ENCODE data around the gene MAMDC4.

The MAMDC4 gene

DNA sequence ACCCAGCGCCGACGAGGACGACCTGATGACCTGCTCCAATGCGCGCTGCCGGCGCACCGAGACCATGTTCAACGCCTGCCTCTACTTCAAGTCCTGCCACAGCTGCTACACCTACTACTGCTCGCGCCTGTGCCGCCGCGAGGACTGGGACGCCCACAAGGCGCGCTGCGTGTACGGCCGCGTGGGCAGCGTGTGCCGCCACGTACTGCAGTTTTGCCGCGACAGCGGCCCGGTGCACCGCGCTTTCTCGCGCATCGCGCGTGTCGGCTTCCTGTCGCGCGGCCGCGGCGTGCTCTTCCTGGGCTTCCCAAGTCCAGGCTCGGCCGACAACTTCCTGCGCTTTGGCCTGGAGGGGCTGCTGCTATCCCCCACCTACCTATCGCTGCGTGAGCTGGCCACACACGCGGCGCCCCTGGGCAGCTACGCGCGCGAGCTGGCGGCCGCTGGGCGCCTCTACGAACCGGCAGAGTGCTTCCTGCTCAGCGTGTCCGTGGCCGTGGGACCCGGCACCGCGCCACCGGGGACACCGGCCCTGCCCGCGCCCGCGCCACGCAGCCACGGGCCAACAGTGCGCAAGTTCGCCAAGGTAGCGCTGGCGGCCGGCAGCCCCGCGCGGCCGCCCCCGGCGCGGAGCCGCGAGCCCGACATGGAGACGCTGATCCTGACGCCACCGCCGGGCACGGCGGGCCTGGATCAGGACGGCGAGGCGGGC, 5.6 kb upstream of the MAMDC4 start:
- Histone ChIP-seq H2AFZ (ENCODE audit: low read length) (no peak overlapping the region), H3K9me3 (replicated peaks; ENCODE audit: insufficient read depth, low read length) (no peaks in the 10 kb centered on the region), H3K36me3 (replicated peaks; ENCODE audit: insufficient read depth, low read length) (no peaks in the 10 kb centered on the region), H3F3A (ENCODE audit: insufficient read depth, low read length) (peaks cover 16% of the 10 kb centered on the region), H3K27me3 (replicated peaks; ENCODE audit: insufficient read depth, low read length) (no peaks in the 10 kb centered on the region), H3K4me2 (ENCODE audit: low read depth, low read length) (no peak overlapping the region), H3K9ac (ENCODE audit: low read length) (no peak overlapping the region), H3K4me1 (ENCODE audit: low read length) (peaks cover 11% of the 10 kb centered on the region; the same call in 1 of the 2 replicates), H4K20me1 (ENCODE audit: insufficient read depth, low read length) (no peaks in the 10 kb centered on the region), H3K79me2 (ENCODE audit: low read length) (peaks cover 17% of the 10 kb centered on the region; the same call in 1 of the 2 replicates), H3K27ac (ENCODE audit: low read length) (no peak overlapping the region), H3K9me2 (replicated peaks; ENCODE audit: insufficient read depth, low read length) (no peaks in the 10 kb centered on the region), H3K4me3 (ENCODE audit: low read length) (no peak overlapping the region)
- no peak for DNase-seq
- TF ChIP-seq, protein P1, sequence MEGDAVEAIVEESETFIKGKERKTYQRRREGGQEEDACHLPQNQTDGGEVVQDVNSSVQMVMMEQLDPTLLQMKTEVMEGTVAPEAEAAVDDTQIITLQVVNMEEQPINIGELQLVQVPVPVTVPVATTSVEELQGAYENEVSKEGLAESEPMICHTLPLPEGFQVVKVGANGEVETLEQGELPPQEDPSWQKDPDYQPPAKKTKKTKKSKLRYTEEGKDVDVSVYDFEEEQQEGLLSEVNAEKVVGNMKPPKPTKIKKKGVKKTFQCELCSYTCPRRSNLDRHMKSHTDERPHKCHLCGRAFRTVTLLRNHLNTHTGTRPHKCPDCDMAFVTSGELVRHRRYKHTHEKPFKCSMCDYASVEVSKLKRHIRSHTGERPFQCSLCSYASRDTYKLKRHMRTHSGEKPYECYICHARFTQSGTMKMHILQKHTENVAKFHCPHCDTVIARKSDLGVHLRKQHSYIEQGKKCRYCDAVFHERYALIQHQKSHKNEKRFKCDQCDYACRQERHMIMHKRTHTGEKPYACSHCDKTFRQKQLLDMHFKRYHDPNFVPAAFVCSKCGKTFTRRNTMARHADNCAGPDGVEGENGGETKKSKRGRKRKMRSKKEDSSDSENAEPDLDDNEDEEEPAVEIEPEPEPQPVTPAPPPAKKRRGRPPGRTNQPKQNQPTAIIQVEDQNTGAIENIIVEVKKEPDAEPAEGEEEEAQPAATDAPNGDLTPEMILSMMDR (IDR thresholded peaks at IDR 0.05; ENCODE audit: low read length): no peak
- TF ChIP-seq EZH2 (optimal IDR thresholded peaks at IDR 0.05; ENCODE audit: low read depth, low read length): no peak
- TF ChIP-seq EZH2phosphoT487 (IDR thresholded peaks at IDR 0.05; ENCODE audit: low read length): no peak

DNA sequence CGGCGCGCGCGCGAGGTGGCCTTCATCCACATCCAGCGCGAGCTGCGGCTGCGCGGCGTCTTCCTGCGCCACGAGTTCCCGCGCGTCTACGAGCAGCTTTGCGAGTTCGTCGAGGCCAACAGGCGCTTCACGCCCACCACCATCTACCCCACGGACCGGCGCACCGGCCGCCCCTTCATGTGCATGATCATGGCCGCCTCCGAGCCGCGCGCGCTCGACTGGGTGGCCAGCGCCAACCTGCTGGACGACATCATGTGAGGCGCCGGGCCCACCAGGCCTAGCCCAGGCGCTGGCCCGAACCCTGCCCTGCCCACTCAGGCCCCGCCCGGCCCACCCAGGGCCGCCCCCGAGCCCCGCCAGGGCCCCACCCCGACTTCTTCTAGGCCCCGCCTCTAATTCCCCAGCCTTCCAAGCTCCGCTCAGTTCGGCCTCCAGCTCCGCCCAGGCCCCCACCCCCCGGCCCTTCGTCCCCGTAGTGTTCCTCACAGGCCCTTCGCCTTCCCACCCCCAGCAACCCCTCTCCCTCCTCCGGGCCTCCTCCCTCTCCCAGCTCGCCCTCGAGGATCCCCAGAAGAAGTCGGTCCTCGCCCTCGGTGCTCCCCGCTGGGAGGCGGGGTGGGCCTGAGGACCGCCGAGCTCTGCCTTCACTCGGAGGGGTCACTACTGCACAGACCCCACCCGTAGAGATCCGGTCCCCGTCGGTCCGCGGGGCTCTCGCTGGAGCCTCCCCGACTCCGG, 4.9 kb upstream of the MAMDC4 start:
- Histone ChIP-seq H2AFZ (ENCODE audit: low read length) (peak overlapping the region; percentile 37), H3K4me1 (ENCODE audit: low read length) (0 out of 2 replicates have a peak, but pooled peaks cover 6% of the 10 kb centered on the region), H3K79me2 (ENCODE audit: low read length) (peaks cover 17% of the 10 kb centered on the region; the same call in 1 of the 2 replicates), H3K27ac (ENCODE audit: low read length) (peak overlapping the region; percentile 49; the same call in 1 of the 2 replicates), H3F3A (ENCODE audit: insufficient read depth, low read length) (peaks cover 12% of the 10 kb centered on the region; the same call in 1 of the 2 replicates), H3K9me2 (replicated peaks; ENCODE audit: insufficient read depth, low read length) (no peaks in the 10 kb centered on the region), H3K4me2 (ENCODE audit: low read depth, low read length) (peak overlapping the region; percentile 58), H3K4me3 (ENCODE audit: low read length) (peak overlapping the region; percentile 90), H3K27me3 (replicated peaks; ENCODE audit: insufficient read depth, low read length) (no peaks in the 10 kb centered on the region), H3K9me3 (replicated peaks; ENCODE audit: insufficient read depth, low read length) (no peaks in the 10 kb centered on the region), H3K9ac (ENCODE audit: low read length) (no peak overlapping the region; the same call in 1 of the 2 replicates), H3K36me3 (replicated peaks; ENCODE audit: insufficient read depth, low read length) (no peaks in the 10 kb centered on the region), H4K20me1 (ENCODE audit: insufficient read depth, low read length) (no peaks in the 10 kb centered on the region)
- DNase-seq: no peak
- no peak for TF ChIP-seq EZH2 (optimal IDR thresholded peaks at IDR 0.05; ENCODE audit: low read depth, low read length)
- TF ChIP-seq, protein P1 (IDR thresholded peaks at IDR 0.05; ENCODE audit: low read length): no peak
- TF ChIP-seq EZH2phosphoT487 (IDR thresholded peaks at IDR 0.05; ENCODE audit: low read length): no peak

DNA sequence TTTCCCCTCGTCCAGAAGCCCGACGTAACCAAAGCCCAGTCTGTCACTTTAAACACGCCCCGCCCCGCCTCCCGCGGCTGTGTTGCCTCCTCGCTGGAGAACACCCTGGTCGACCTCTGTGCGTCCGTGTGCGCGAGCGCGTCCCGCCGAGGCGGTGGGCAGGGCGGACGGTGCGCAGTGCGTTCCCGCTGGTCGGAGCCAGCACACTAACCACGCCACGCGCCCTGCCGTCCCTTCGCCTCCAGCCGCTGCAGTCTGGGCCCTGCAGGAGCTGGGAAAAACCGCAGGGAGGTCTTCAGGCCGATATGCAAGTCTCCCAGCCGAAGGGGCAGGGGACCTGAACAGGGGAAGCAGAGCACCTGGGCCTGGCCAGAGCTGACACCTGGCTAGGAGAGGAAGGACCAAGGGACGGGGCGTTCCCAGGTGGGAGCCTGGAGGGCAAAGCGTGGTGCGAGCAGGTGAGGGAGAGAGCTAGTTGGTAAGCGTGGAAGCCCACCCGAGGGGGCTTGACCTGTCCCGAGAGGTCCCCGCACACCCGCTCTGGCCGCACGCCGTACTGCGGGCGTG, 4.2 kb upstream of the MAMDC4 start:
- Histone ChIP-seq H3F3A (ENCODE audit: insufficient read depth, low read length) (peaks cover 12% of the 10 kb centered on the region; the same call in 1 of the 2 replicates), H3K27me3 (replicated peaks; ENCODE audit: insufficient read depth, low read length) (no peaks in the 10 kb centered on the region), H3K9ac (ENCODE audit: low read length) (peak overlapping the region; percentile 61), H3K79me2 (ENCODE audit: low read length) (peaks cover 17% of the 10 kb centered on the region; the same call in 1 of the 2 replicates), H3K27ac (ENCODE audit: low read length) (peak overlapping the region; percentile 49; the same call in 1 of the 2 replicates), H3K4me2 (ENCODE audit: low read depth, low read length) (peak overlapping the region; percentile 58), H3K4me1 (ENCODE audit: low read length) (0 out of 2 replicates have a peak, but pooled peaks cover 6% of the 10 kb centered on the region), H2AFZ (ENCODE audit: low read length) (peak overlapping the region; percentile 37), H3K9me2 (replicated peaks; ENCODE audit: insufficient read depth, low read length) (no peaks in the 10 kb centered on the region), H3K36me3 (replicated peaks; ENCODE audit: insufficient read depth, low read length) (no peaks in the 10 kb centered on the region), H3K4me3 (ENCODE audit: low read length) (peak overlapping the region; percentile 90), H4K20me1 (ENCODE audit: insufficient read depth, low read length) (no peaks in the 10 kb centered on the region), H3K9me3 (replicated peaks; ENCODE audit: insufficient read depth, low read length) (no peaks in the 10 kb centered on the region)
- peak; percentile 92 for DNase-seq
- TF ChIP-seq, protein P1 (IDR thresholded peaks at IDR 0.05; ENCODE audit: low read length): no peak
- TF ChIP-seq EZH2 (optimal IDR thresholded peaks at IDR 0.05; ENCODE audit: low read depth, low read length): no peak
- no peak for TF ChIP-seq EZH2phosphoT487 (IDR thresholded peaks at IDR 0.05; ENCODE audit: low read length)

Measured in MM.1S (cell line).